ENCODE results near the gene AKAP13.

DNA sequence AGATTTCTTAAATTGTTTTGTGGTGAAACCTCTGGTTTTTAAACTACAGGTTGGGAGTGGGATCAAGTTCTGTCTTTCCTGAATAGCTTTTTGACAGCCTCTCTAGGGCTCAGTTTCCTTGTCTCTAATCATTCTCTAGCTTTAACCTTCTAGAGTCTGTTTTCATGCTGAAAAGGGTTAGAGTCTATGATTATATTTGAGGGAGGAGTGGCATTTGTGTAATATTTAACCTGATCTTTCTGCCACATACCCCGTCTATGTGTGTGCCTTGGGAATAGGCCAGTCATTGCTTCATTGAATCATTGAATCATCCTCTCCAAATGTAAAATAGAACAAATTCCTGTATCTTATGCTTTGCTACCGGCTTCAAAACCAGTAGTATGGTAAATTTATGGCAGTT, 209.4 kb downstream of the AKAP13 start:
- TF ChIP-seq PLRG1 (conservative IDR thresholded peaks at IDR 0.05), result no peak
- no peak for TF ChIP-seq SMC3 (IDR thresholded peaks at IDR 0.05; ENCODE audit: low read length)
- TF ChIP-seq, protein P1, sequence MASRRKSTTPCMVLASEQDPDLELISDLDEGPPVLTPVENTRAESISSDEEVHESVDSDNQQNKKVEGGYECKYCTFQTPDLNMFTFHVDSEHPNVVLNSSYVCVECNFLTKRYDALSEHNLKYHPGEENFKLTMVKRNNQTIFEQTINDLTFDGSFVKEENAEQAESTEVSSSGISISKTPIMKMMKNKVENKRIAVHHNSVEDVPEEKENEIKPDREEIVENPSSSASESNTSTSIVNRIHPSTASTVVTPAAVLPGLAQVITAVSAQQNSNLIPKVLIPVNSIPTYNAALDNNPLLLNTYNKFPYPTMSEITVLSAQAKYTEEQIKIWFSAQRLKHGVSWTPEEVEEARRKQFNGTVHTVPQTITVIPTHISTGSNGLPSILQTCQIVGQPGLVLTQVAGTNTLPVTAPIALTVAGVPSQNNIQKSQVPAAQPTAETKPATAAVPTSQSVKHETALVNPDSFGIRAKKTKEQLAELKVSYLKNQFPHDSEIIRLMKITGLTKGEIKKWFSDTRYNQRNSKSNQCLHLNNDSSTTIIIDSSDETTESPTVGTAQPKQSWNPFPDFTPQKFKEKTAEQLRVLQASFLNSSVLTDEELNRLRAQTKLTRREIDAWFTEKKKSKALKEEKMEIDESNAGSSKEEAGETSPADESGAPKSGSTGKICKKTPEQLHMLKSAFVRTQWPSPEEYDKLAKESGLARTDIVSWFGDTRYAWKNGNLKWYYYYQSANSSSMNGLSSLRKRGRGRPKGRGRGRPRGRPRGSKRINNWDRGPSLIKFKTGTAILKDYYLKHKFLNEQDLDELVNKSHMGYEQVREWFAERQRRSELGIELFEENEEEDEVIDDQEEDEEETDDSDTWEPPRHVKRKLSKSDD (CRISPR knock-in tag; IDR thresholded peaks at IDR 0.05; ENCODE audit: low read depth), result no peak
- TF ChIP-seq, protein P2, sequence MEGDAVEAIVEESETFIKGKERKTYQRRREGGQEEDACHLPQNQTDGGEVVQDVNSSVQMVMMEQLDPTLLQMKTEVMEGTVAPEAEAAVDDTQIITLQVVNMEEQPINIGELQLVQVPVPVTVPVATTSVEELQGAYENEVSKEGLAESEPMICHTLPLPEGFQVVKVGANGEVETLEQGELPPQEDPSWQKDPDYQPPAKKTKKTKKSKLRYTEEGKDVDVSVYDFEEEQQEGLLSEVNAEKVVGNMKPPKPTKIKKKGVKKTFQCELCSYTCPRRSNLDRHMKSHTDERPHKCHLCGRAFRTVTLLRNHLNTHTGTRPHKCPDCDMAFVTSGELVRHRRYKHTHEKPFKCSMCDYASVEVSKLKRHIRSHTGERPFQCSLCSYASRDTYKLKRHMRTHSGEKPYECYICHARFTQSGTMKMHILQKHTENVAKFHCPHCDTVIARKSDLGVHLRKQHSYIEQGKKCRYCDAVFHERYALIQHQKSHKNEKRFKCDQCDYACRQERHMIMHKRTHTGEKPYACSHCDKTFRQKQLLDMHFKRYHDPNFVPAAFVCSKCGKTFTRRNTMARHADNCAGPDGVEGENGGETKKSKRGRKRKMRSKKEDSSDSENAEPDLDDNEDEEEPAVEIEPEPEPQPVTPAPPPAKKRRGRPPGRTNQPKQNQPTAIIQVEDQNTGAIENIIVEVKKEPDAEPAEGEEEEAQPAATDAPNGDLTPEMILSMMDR (CRISPR knock-in tag; IDR thresholded peaks at IDR 0.05), result no peak
- no peak for TF ChIP-seq TCF12 (IDR thresholded peaks at IDR 0.05)
- TF ChIP-seq TCF12 (CRISPR knock-in tag; IDR thresholded peaks at IDR 0.05), result no peak
- TF ChIP-seq MEF2D (CRISPR knock-in tag; IDR thresholded peaks at IDR 0.05), result no peak
- no peak for TF ChIP-seq ZNF7 (CRISPR knock-in tag; IDR thresholded peaks at IDR 0.05)
- TF ChIP-seq POLR2AphosphoS5 (IDR thresholded peaks at IDR 0.05; ENCODE audit: low read depth, low read length), result no peak
- TF ChIP-seq, protein P3, sequence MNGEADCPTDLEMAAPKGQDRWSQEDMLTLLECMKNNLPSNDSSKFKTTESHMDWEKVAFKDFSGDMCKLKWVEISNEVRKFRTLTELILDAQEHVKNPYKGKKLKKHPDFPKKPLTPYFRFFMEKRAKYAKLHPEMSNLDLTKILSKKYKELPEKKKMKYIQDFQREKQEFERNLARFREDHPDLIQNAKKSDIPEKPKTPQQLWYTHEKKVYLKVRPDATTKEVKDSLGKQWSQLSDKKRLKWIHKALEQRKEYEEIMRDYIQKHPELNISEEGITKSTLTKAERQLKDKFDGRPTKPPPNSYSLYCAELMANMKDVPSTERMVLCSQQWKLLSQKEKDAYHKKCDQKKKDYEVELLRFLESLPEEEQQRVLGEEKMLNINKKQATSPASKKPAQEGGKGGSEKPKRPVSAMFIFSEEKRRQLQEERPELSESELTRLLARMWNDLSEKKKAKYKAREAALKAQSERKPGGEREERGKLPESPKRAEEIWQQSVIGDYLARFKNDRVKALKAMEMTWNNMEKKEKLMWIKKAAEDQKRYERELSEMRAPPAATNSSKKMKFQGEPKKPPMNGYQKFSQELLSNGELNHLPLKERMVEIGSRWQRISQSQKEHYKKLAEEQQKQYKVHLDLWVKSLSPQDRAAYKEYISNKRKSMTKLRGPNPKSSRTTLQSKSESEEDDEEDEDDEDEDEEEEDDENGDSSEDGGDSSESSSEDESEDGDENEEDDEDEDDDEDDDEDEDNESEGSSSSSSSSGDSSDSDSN (CRISPR knock-in tag; IDR thresholded peaks at IDR 0.05), result no peak
- TF ChIP-seq ZSCAN30 (CRISPR knock-in tag; IDR thresholded peaks at IDR 0.05), result no peak
- TF ChIP-seq ZNF382 (CRISPR knock-in tag; IDR thresholded peaks at IDR 0.05; ENCODE audit: borderline replicate concordance), result no peak
- TF ChIP-seq NPAS2 (CRISPR knock-in tag; IDR thresholded peaks at IDR 0.05; ENCODE audit: borderline replicate concordance), result no peak
